ENCODE results near the gene GKN1. TPM values are rescaled to one million over a fixed set of nuclear protein-coding genes. Genes with fewer than 3 reads are reported as not detected.

The GKN1 gene
- total RNA-seq, 2 experiments from 2014 or later = not detected

DNA sequence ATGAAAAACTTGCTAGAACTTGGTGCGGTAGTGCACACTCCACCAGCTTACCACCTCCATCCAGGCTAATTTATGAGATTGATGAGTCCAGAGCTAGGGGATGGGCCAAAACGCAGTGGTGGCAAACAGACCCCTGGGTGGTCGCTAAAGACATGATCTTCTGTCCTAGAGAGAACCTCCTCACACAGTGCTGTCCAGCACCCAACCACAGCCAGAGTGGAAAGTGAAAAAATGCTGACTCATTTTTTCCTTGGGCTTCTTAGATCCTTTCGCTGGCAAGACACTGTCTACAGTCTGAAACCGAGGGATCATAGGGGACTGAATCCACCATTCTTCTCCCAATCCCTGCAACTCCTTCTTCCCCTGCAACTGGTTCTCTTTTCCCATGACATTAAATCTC is 42.6 kb downstream of the GKN1 start:
- Mint-ChIP-seq H3K36me3 (ENCODE audit: low read depth) (no peaks in the 10 kb centered on the region), H3K9me3 (no peaks in the 10 kb centered on the region), H3K4me3 (no peak overlapping the region), H3K27me3 (peaks cover 68% of the 10 kb centered on the region), H3K4me1 (peaks cover 15% of the 10 kb centered on the region), H3K27ac (no peak overlapping the region)
- DNase-seq = no peak
- ChIA-PET CTCF (no interaction called here), POLR2A (no interaction called here)

GRCh38 chr2:69017835-69018234 is 43.4 kb downstream of the GKN1 start:
- peaks cover 62% of the 10 kb centered on the region for H3K27me3 Mint-ChIP-seq
- POLR2A ChIA-PET = no interaction called here
- CTCF ChIA-PET = no interaction called here
- no peak overlapping the region for H3K4me3 Mint-ChIP-seq
- H3K36me3 Mint-ChIP-seq (ENCODE audit: low read depth) = no peaks in the 10 kb centered on the region
- peaks cover 10% of the 10 kb centered on the region for H3K4me1 Mint-ChIP-seq
- H3K27ac Mint-ChIP-seq = no peak overlapping the region
- H3K9me3 Mint-ChIP-seq = no peaks in the 10 kb centered on the region
- no peak for DNase-seq

GRCh38 chr2:69018678-69019095 is 44.3 kb downstream of the GKN1 start:
- Mint-ChIP-seq H3K27ac (no peak overlapping the region), H3K36me3 (ENCODE audit: low read depth) (no peaks in the 10 kb centered on the region), H3K9me3 (no peaks in the 10 kb centered on the region), H3K4me3 (no peak overlapping the region), H3K4me1 (peaks cover 5% of the 10 kb centered on the region), H3K27me3 (peaks cover 56% of the 10 kb centered on the region)
- ChIA-PET POLR2A (no interaction called here), CTCF (no interaction called here)
- DNase-seq = no peak

- Mint-ChIP-seq H3K4me3 (no peak overlapping the region), H3K27ac (no peak overlapping the region), H3K4me1 (no peaks in the 10 kb centered on the region), H3K27me3 (peaks cover 42% of the 10 kb centered on the region), H3K9me3 (no peaks in the 10 kb centered on the region), H3K36me3 (ENCODE audit: low read depth) (no peaks in the 10 kb centered on the region)
- no peak for DNase-seq
- POLR2A ChIA-PET = no interaction called here
- CTCF ChIA-PET = no interaction called here
These were observed 46.3 kb downstream of the GKN1 start for GRCh38 chr2:69020496-69021426.

- no peaks in the 10 kb centered on the region for H3K4me1 Mint-ChIP-seq
- no peak for DNase-seq
- no peaks in the 10 kb centered on the region for H3K36me3 Mint-ChIP-seq (ENCODE audit: low read depth)
- ChIA-PET POLR2A (no interaction called here), CTCF (no interaction called here)
- no peak overlapping the region for H3K4me3 Mint-ChIP-seq
- no peak overlapping the region for H3K27ac Mint-ChIP-seq
- no peaks in the 10 kb centered on the region for H3K9me3 Mint-ChIP-seq
- H3K27me3 Mint-ChIP-seq = peaks cover 47% of the 10 kb centered on the region
These were observed 47.3 kb downstream of the GKN1 start for GRCh38 chr2:69021727-69022126.

- H3K27ac Mint-ChIP-seq = no peak overlapping the region
- ChIA-PET CTCF (no interaction called here), POLR2A (no interaction called here)
- H3K36me3 Mint-ChIP-seq (ENCODE audit: low read depth) = no peaks in the 10 kb centered on the region
- H3K9me3 Mint-ChIP-seq = no peaks in the 10 kb centered on the region
- no peak overlapping the region for H3K4me3 Mint-ChIP-seq
- H3K27me3 Mint-ChIP-seq = peaks cover 51% of the 10 kb centered on the region
- no peak for DNase-seq
- H3K4me1 Mint-ChIP-seq = no peaks in the 10 kb centered on the region
These were observed 48.1 kb downstream of the GKN1 start for GRCh38 chr2:69022548-69022947.

DNA sequence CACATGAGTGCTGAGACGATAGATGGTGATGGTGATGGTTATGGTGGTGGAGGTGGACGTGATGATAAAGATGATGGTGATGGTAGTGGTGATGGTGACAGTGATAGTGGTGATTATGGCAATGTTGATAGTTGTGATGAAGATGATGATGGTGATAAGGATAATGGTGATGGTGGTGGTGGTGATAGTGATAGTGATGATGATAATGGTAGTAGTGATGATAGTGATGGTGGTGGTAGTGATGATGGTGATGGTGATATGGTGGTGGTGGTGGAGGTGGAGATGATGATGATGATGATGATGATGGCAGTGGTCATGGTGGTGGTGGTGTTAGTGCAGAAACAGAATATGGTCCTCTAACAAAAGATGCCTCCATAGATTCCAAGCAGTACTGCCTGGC is 48.8 kb downstream of the GKN1 start:
- Mint-ChIP-seq H3K27me3 (peaks cover 47% of the 10 kb centered on the region), H3K27ac (no peak overlapping the region), H3K4me3 (no peak overlapping the region), H3K4me1 (no peaks in the 10 kb centered on the region), H3K36me3 (ENCODE audit: low read depth) (no peaks in the 10 kb centered on the region), H3K9me3 (no peaks in the 10 kb centered on the region)
- ChIA-PET CTCF (no interaction called here), POLR2A (no interaction called here)
- DNase-seq = no peak

DNA sequence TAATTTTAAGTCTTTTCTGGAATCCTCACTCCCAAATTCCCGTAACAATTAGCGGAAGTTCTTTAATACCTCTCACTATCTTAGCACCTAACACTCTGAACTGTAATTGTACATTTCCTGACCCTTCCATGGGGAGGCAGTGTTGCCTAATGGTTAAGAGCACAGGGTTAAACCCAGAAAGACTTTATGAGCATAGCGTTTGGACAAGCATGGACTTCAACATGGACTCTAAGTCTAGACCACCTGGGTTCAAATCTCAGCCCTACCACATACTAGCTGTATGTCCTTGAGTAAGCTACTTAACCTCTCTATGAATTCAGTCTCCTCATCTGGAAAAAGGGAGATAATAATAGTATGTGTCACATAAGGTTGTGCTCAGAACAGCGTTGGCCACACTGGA is 51.6 kb downstream of the GKN1 start:
- Mint-ChIP-seq H3K27ac (no peak overlapping the region), H3K4me1 (no peaks in the 10 kb centered on the region), H3K9me3 (no peaks in the 10 kb centered on the region), H3K4me3 (no peak overlapping the region), H3K27me3 (peaks cover 34% of the 10 kb centered on the region), H3K36me3 (ENCODE audit: low read depth) (no peaks in the 10 kb centered on the region)
- peak; percentile 30 for DNase-seq
- CTCF ChIA-PET = interaction anchor here (0.6 to 1.4 kb wide), 4 partner anchors 24 to 411 kb away, joined by 3 to 6 read pairs (median 3); partner anchors contain the start of gene NFU1
- POLR2A ChIA-PET = no interaction called here

DNA sequence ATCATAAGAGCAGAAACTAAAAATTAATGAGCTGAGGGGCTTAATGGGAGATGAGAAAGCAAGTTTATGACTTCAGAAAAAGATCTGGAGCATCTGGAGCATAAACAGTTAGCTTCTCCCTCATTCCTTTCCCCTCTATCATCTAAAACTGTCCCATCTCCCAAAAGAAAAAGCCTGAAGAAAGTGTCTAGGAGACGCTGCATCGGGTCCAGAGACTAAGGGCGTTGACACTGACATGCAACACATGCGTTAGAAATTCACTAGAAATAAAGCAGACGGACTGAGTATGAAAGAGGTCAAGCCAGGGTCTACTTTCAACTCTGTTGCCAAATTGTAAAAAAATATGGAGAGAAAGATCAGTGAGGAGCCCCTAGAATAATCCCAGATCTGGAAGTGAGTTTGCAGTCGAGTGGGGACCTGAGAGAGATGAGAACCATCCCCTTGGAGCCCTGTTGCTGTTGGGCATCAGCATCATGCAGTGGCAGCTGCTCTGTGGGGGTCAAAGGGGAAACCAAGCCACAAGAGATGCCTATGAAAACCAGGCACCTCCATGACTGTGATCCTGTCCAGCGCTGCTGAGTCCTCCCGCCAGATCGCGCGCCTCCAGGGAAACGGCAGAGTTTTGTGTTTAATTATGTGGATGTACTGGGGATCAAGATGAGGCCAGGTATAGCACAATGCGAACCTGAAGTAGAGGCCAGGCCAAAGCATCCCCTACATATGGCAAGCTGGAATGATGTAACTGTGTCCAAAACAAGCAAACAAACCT is 52.4 kb downstream of the GKN1 start:
- Mint-ChIP-seq H3K4me1 (no peaks in the 10 kb centered on the region), H3K4me3 (no peak overlapping the region), H3K9me3 (no peaks in the 10 kb centered on the region), H3K27ac (no peak overlapping the region), H3K36me3 (ENCODE audit: low read depth) (no peaks in the 10 kb centered on the region), H3K27me3 (peaks cover 35% of the 10 kb centered on the region)
- no peak for DNase-seq
- POLR2A ChIA-PET = no interaction called here
- CTCF ChIA-PET = interaction anchor here (0.6 to 1.4 kb wide), 4 partner anchors 23 to 410 kb away, joined by 3 to 6 read pairs (median 3); partner anchors contain the start of gene NFU1

Other genes with a start within 250 kb of the GKN1 start
- 100 to 1,000 TPM; 128 to 132 TPM for gene ARHGAP25, start 239.8 kb upstream of the GKN1 start, total RNA-seq
- gene BMP10, start 103.2 kb upstream of the GKN1 start, total RNA-seq = under 1 TPM in 1 of 2 experiments, not detected in 1; 0.18 TPM
- not detected for gene GKN2, start 21.7 kb upstream of the GKN1 start, total RNA-seq
- gene ANTXR1, start 38.5 kb downstream of the GKN1 start, total RNA-seq = not detected